SK-N-SH (cell line): ENCODE data around the gene PRLH. TPM values are rescaled to one million over a fixed set of nuclear protein-coding genes. Genes with fewer than 3 reads are reported as not detected.

Source experiments
- CTCF ChIA-PET: fragments of 300-600, 350-600 bp; formaldehyde crosslinking; extraction: SDS; loops from one replicate; lab custom pipeline; 2021; lab: Yijun Ruan, JAX
- POLR2A ChIA-PET: fragments of 350-600 bp; sonication (Branson Sonifier 250); formaldehyde crosslinking; extraction: SDS; loops from one replicate; lab custom pipeline; 2020; ENCODE audit warnings: antibody characterized with exemption, inconsistent platforms; lab: Yijun Ruan, JAX
- DNase-seq: peaks from one replicate; pipeline ENCODE4 v3.0.0; 2012
- H2AFZ ChIP-seq: fragments of 200-600 bp; sonication (generic); 2 replicates; pipeline ENCODE4 v1.8.1; 2016; ENCODE audit warnings: antibody characterized with exemption, mild to moderate bottlenecking, low read depth
- H3F3A ChIP-seq: fragments of 200-600 bp; sonication (generic); replicated peaks from 2 replicates; pipeline ENCODE3; 2016; ENCODE audit warnings: antibody characterized with exemption, mild to moderate bottlenecking; ENCODE audit not compliant: insufficient read depth
- H3K27ac ChIP-seq, 2 experiments: fragments of 200-500 bp in 1 of 2; fragments of 200-600 bp in 1 of 2; sonication (Bioruptor generic) in 1 of 2; sonication (generic), shearing (Covaris generic) in 1 of 2; 2 replicates each; pipeline versions ENCODE4 v1.5.1 to v1.6.1; 2014 to 2016; ENCODE audit warnings: low read depth in 2 of 2, inconsistent platforms in 1 of 2, low read length in 1 of 2, mild to moderate bottlenecking in 1 of 2, mixed read lengths in 1 of 2
- H3K27me3 ChIP-seq: fragments of 200-600 bp; sonication (generic), shearing (Covaris generic); 2 replicates; pipeline ENCODE4 v1.6.1; 2016; ENCODE audit warnings: mixed run types; ENCODE audit not compliant: insufficient read depth
- H3K36me3 ChIP-seq, 2 experiments: fragments of 200-500 bp in 1 of 2; fragments of 200-600 bp in 1 of 2; sonication (Bioruptor generic) in 1 of 2; sonication (generic) in 1 of 2; replicated peaks in 1 of 2; 2 replicates each; pipeline versions ENCODE3 to v1.5.1; 2014 to 2016; ENCODE audit warnings: low read length in 1 of 2, mild to moderate bottlenecking in 1 of 2; ENCODE audit not compliant: insufficient read depth in 2 of 2, control insufficient read depth in 1 of 2
- H3K4me1 ChIP-seq, 2 experiments: fragments of 200-500 bp in 1 of 2; fragments of 200-600 bp in 1 of 2; sonication (Bioruptor generic) in 1 of 2; sonication (generic), shearing (Covaris generic) in 1 of 2; 2 replicates each; pipeline versions ENCODE4 v1.5.1 to v1.6.1; 2014 to 2016; ENCODE audit warnings: low read depth in 1 of 2, low read length in 1 of 2, mixed run types in 1 of 2; ENCODE audit not compliant: insufficient read depth in 2 of 2, control insufficient read depth in 1 of 2
- H3K4me2 ChIP-seq: fragments of 200-600 bp; sonication (generic), shearing (Covaris generic); 2 replicates; pipeline ENCODE4 v1.6.1; 2017; ENCODE audit warnings: mixed run types
- H3K4me3 ChIP-seq, 2 experiments: fragments of 200-500 bp in 1 of 2; fragments of 200-600 bp in 1 of 2; sonication (Bioruptor generic) in 1 of 2; sonication (generic), shearing (Covaris generic) in 1 of 2; 2 replicates each; pipeline versions ENCODE4 v1.5.1 to v1.8.1; 2014 to 2016; ENCODE audit warnings: low read depth in 2 of 2, inconsistent platforms in 1 of 2, low read length in 1 of 2, mild to moderate bottlenecking in 1 of 2, mixed read lengths in 1 of 2, moderate library complexity in 1 of 2
- H3K79me2 ChIP-seq: fragments of 200-600 bp; sonication (generic); 2 replicates; pipeline ENCODE4 v1.8.1; 2017; ENCODE audit warnings: mild to moderate bottlenecking; ENCODE audit not compliant: insufficient read depth
- H3K9ac ChIP-seq: fragments of 200-600 bp; sonication (generic); 2 replicates; pipeline ENCODE4 v1.6.1; 2017; ENCODE audit warnings: mixed run types
- H3K9me2 ChIP-seq: fragments of 200-600 bp; sonication (generic); 2 replicates; pipeline ENCODE4 v1.6.1; 2017; ENCODE audit warnings: mixed run types
- H3K9me3 ChIP-seq: fragments of 200-600 bp; sonication (generic); 2 replicates; pipeline ENCODE4 v1.6.1; 2017; ENCODE audit warnings: mixed run types, mild to moderate bottlenecking, moderate library complexity
- H4K20me1 ChIP-seq: fragments of 200-600 bp; sonication (generic); 2 replicates; pipeline ENCODE4 v1.6.1; 2017; ENCODE audit warnings: mild to moderate bottlenecking, mixed run types; ENCODE audit not compliant: insufficient read depth
- CHD2 ChIP-seq: fragments of 150-350 bp; IDR thresholded peaks from 2 replicates; pipeline ENCODE4 v1.6.1; 2018; ENCODE audit warnings: low read length; ENCODE audit not compliant: partially characterized antibody
- ELF1 ChIP-seq: IDR thresholded peaks from 2 replicates; pipeline ENCODE4 v1.4.0; 2012
- EP300 ChIP-seq, 2 experiments: IDR thresholded peaks; 2 replicates each; pipeline versions ENCODE4 v1.4.0 to v1.6.1; 2012; ENCODE audit warnings: borderline replicate concordance in 1 of 2, low read depth in 1 of 2, low read length in 1 of 2
- EZH2phosphoT487 ChIP-seq: fragments of 200-600 bp; sonication (generic); IDR thresholded peaks from 2 replicates; pipeline ENCODE4 v1.6.1; 2017; ENCODE audit warnings: low read depth, mixed run types, mild to moderate bottlenecking, antibody characterized with exemption, moderate library complexity, borderline replicate concordance
- GABPA ChIP-seq: IDR thresholded peaks from 2 replicates; pipeline ENCODE4 v1.4.0; 2012; ENCODE audit warnings: low read depth, mild to moderate bottlenecking
- GATA2 ChIP-seq: sonication (generic); formaldehyde crosslinking; IDR thresholded peaks from 2 replicates; pipeline ENCODE4 v1.5.0; 2020; ENCODE audit warnings: mild to moderate bottlenecking, missing genetic modification reagents
- IRF3 ChIP-seq: fragments of 150-350 bp; IDR thresholded peaks from 2 replicates; pipeline ENCODE4 v1.6.1; 2016; ENCODE audit warnings: mild to moderate bottlenecking, low read depth, low read length
- JUND ChIP-seq: IDR thresholded peaks from 2 replicates; pipeline ENCODE4 v1.4.0; 2012
- MXI1 ChIP-seq: IDR thresholded peaks from 2 replicates; pipeline ENCODE4 v1.6.1; 2012; ENCODE audit warnings: mild to moderate bottlenecking, low read depth, low read length, improper control_type of control experiment
- POLR2AphosphoS5 ChIP-seq: IDR thresholded peaks from 2 replicates; pipeline ENCODE4 v1.6.1; 2012; ENCODE audit warnings: low read depth, low read length
- RAD21 ChIP-seq: IDR thresholded peaks from 2 replicates; pipeline ENCODE4 v1.6.1; 2012; ENCODE audit warnings: mild to moderate bottlenecking, low read length
- RCOR1 ChIP-seq: fragments of 150-350 bp; IDR thresholded peaks from 2 replicates; pipeline ENCODE4 v1.6.1; 2017; ENCODE audit warnings: antibody characterized with exemption, low read length
- RFX5 ChIP-seq: IDR thresholded peaks from 2 replicates; pipeline ENCODE4 v1.6.1; 2012; ENCODE audit warnings: mild to moderate bottlenecking, improper control_type of control experiment, low read length
- RXRA ChIP-seq: IDR thresholded peaks from 2 replicates; pipeline ENCODE4 v1.4.0; 2012; ENCODE audit warnings: low read depth, mild to moderate bottlenecking, borderline replicate concordance
- SMC3 ChIP-seq: IDR thresholded peaks from 2 replicates; pipeline ENCODE4 v1.6.1; 2012; ENCODE audit warnings: low read depth, low read length, improper control_type of control experiment
- TAF1 ChIP-seq: IDR thresholded peaks from 2 replicates; pipeline ENCODE4 v1.6.1; 2012; ENCODE audit warnings: low read depth, mild to moderate bottlenecking, low read length, moderate library complexity, borderline replicate concordance
- TCF12 ChIP-seq: IDR thresholded peaks from 2 replicates; pipeline ENCODE4 v1.4.0; 2012
- TEAD4 ChIP-seq: IDR thresholded peaks from 2 replicates; pipeline ENCODE4 v1.4.0; 2012; ENCODE audit warnings: mild to moderate bottlenecking, borderline replicate concordance; ENCODE audit not compliant: insufficient read depth
- YY1 ChIP-seq: IDR thresholded peaks from 2 replicates; pipeline ENCODE4 v1.4.0; 2012; ENCODE audit warnings: low read depth, mild to moderate bottlenecking
- WGBS: methylation state at CpG from one replicate; pipeline ENCODE4 v1.1.6; 2017; ENCODE audit warnings: low lambda C conversion rate; 5-methylcytosine and 5-hydroxymethylcytosine counted together
- polyA plus RNA-seq, 3 experiments: library from polyadenylated mRNA; depleted of rRNA; stranded (reverse); fragments of >200 nt; gene quantifications; 2 replicates each; pipeline ENCODE4 v1.2.3, GENCODE V29; 2012
- TF ChIP-seq, protein P1 (sequence below): IDR thresholded peaks from 2 replicates; pipeline ENCODE4; 2012

The PRLH gene
- polyA plus RNA-seq, 1 of the 3 experiments (the other 2 are of a cell fraction): not detected

- H3K4me3 ChIP-seq: no peak overlapping the region
- peaks cover 2 to 3% of the 10 kb centered on the region in 2 experiments; a peak in 2 of 4 replicates for H3K4me1 ChIP-seq
- H3K9me3 ChIP-seq: no peaks in the 10 kb centered on the region
- CTCF ChIA-PET: no interaction called here
- peaks cover 0 to 72% of the 10 kb centered on the region in 2 experiments for H3K36me3 ChIP-seq
- H3F3A ChIP-seq: no peaks in the 10 kb centered on the region
- no peak overlapping the region for H3K27ac ChIP-seq
- H3K9me2 ChIP-seq: no peaks in the 10 kb centered on the region
- H3K79me2 ChIP-seq: peaks cover 48% of the 10 kb centered on the region
- no peak overlapping the region for H3K9ac ChIP-seq
- H2AFZ ChIP-seq: no peak overlapping the region
- WGBS: 48% methylated on average over 1 of the region's 1 CpG
- no peak overlapping the region for H3K4me2 ChIP-seq
- TF ChIP-seq SMC3 (no peak), MXI1 (no peak), GATA2 (CRISPR knock-in tag) (no peak), IRF3 (no peak), RAD21 (no peak), JUND (no peak), TAF1 (no peak), POLR2AphosphoS5 (no peak), RCOR1 (no peak), TEAD4 (no peak), EZH2phosphoT487 (no peak), CHD2 (no peak), RFX5 (no peak), ELF1 (no peak), TCF12 (no peak), GABPA (no peak), YY1 (no peak), EP300 (IDR thresholded peaks at IDR 0.05; ENCODE audit: borderline replicate concordance in 1 of 2, low read depth in 1 of 2, low read length in 1 of 2) (no peak), RXRA (no peak)
- TF ChIP-seq, protein P1, sequence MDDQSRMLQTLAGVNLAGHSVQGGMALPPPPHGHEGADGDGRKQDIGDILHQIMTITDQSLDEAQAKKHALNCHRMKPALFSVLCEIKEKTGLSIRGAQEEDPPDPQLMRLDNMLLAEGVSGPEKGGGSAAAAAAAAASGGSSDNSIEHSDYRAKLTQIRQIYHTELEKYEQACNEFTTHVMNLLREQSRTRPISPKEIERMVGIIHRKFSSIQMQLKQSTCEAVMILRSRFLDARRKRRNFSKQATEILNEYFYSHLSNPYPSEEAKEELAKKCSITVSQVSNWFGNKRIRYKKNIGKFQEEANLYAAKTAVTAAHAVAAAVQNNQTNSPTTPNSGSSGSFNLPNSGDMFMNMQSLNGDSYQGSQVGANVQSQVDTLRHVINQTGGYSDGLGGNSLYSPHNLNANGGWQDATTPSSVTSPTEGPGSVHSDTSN: no peak
- no peak for DNase-seq
- no peaks in the 10 kb centered on the region for H3K27me3 ChIP-seq
- POLR2A ChIA-PET: no interaction called here
- H4K20me1 ChIP-seq: no peaks in the 10 kb centered on the region
Observed at GRCh38 chr2:237517990-237518389, 48.4 kb upstream of the PRLH start.
